Immature natural killer cell (primary cell): Measurements from ENCODE around the gene OTOP2. TPM values are rescaled to one million over a fixed set of nuclear protein-coding genes. Genes with fewer than 3 reads are reported as not detected.
A peak's percentile ranks its signal among the peaks of the same experiment; 100 is the strongest.

Experiments used
- DNase-seq, 3 donors: peaks; one replicate each; pipeline ENCODE4 v3.0.0; 2022; ENCODE audit warnings: mixed read lengths in 1 of 3
- H3K27ac Mint-ChIP-seq, 6 donors: one replicate each; pipeline ENCODE4 v1.8.0; 2020; ENCODE audit warnings: mixed read lengths in 6 of 6, mild to moderate bottlenecking in 5 of 6, inconsistent platforms in 4 of 6, moderate library complexity in 3 of 6
- H3K27me3 Mint-ChIP-seq, 3 donors: one replicate each; pipeline ENCODE4 v1.8.0; 2020 to 2021; ENCODE audit warnings: low read depth in 3 of 3, mild to moderate bottlenecking in 3 of 3, mixed read lengths in 3 of 3, moderate library complexity in 3 of 3, inconsistent platforms in 1 of 3
- H3K36me3 Mint-ChIP-seq, 3 donors: one replicate each; pipeline ENCODE4 v1.8.0; 2020; ENCODE audit warnings: mixed read lengths in 3 of 3, inconsistent platforms in 2 of 3, mild to moderate bottlenecking in 2 of 3
- H3K4me1 Mint-ChIP-seq, 2 donors: one replicate each; pipeline ENCODE4 v1.8.0; 2020; ENCODE audit warnings: inconsistent platforms in 2 of 2, mild to moderate bottlenecking in 2 of 2, mixed read lengths in 2 of 2, moderate library complexity in 1 of 2
- H3K4me3 Mint-ChIP-seq, 5 donors: one replicate each; pipeline ENCODE4 v1.8.0; 2020; ENCODE audit warnings: mild to moderate bottlenecking in 5 of 5, mixed read lengths in 5 of 5, inconsistent platforms in 3 of 5, moderate library complexity in 3 of 5
- H3K9me3 Mint-ChIP-seq, 6 donors: one replicate each; pipeline ENCODE4 v1.8.0; 2020; ENCODE audit warnings: mild to moderate bottlenecking in 6 of 6, mixed read lengths in 6 of 6, inconsistent platforms in 4 of 6, moderate library complexity in 3 of 6
- polyA plus RNA-seq, 3 donors: library from polyadenylated mRNA; unstranded; fragments of 300-500 nt; fragmentation: Illumina TruSeq; gene quantifications; one replicate each; pipeline ENCODE4 v1.2.3, GENCODE V29; 2021

Gene OTOP2
- polyA plus RNA-seq, 3 donors from 2014 or later: not detected

GRCh38 chr17:74946641-74947040, 22.6 kb downstream of the OTOP2 start:
- no peak overlapping the region for H3K27ac Mint-ChIP-seq
- no peak overlapping the region for H3K4me3 Mint-ChIP-seq
- peaks cover 4 to 11% (median 5%) of the 10 kb centered on the region in 3 donors for H3K27me3 Mint-ChIP-seq
- DNase-seq: no peak
- no peaks in the 10 kb centered on the region for H3K36me3 Mint-ChIP-seq
- H3K4me1 Mint-ChIP-seq: no peaks in the 10 kb centered on the region
- no peaks in the 10 kb centered on the region for H3K9me3 Mint-ChIP-seq

- Mint-ChIP-seq H3K4me1 (no peaks in the 10 kb centered on the region), H3K36me3 (no peaks in the 10 kb centered on the region), H3K27ac (no peak overlapping the region), H3K4me3 (no peak overlapping the region), H3K27me3 (peaks cover 3 to 11% (median 4%) of the 10 kb centered on the region in 3 donors), H3K9me3 (no peaks in the 10 kb centered on the region)
- no peak for DNase-seq
These were observed 23.1 kb downstream of the OTOP2 start for GRCh38 chr17:74947041-74947754.

GRCh38 chr17:74949455-74950115, 25.5 kb downstream of the OTOP2 start:
- H3K4me3 Mint-ChIP-seq: no peak overlapping the region
- H3K36me3 Mint-ChIP-seq: no peaks in the 10 kb centered on the region
- H3K27me3 Mint-ChIP-seq: peaks cover 0 to 10% (median 2%) of the 10 kb centered on the region in 3 donors
- no peak overlapping the region for H3K27ac Mint-ChIP-seq
- no peaks in the 10 kb centered on the region for H3K4me1 Mint-ChIP-seq
- no peaks in the 10 kb centered on the region for H3K9me3 Mint-ChIP-seq
- no peak for DNase-seq

- no peaks in the 10 kb centered on the region for H3K9me3 Mint-ChIP-seq
- no peak overlapping the region for H3K27ac Mint-ChIP-seq
- peaks cover 2 to 8% (median 3%) of the 10 kb centered on the region in 3 donors for H3K27me3 Mint-ChIP-seq
- no peak for DNase-seq
- no peaks in the 10 kb centered on the region for H3K4me1 Mint-ChIP-seq
- no peak overlapping the region for H3K4me3 Mint-ChIP-seq
- no peaks in the 10 kb centered on the region for H3K36me3 Mint-ChIP-seq
These were observed 26.1 kb downstream of the OTOP2 start for GRCh38 chr17:74950207-74950606.

- no peak overlapping the region for H3K27ac Mint-ChIP-seq
- no peaks in the 10 kb centered on the region for H3K36me3 Mint-ChIP-seq
- no peaks in the 10 kb centered on the region for H3K4me1 Mint-ChIP-seq
- peaks cover 2 to 4% (median 3%) of the 10 kb centered on the region in 3 donors for H3K27me3 Mint-ChIP-seq
- DNase-seq: no peak
- no peak overlapping the region for H3K4me3 Mint-ChIP-seq
- H3K9me3 Mint-ChIP-seq: no peaks in the 10 kb centered on the region
These were observed 27.0 kb downstream of the OTOP2 start for GRCh38 chr17:74951065-74951464.

- Mint-ChIP-seq H3K36me3 (no peaks in the 10 kb centered on the region), H3K27ac (no peak overlapping the region), H3K4me3 (no peak overlapping the region), H3K27me3 (peaks cover 2 to 3% (median 2%) of the 10 kb centered on the region in 3 donors), H3K4me1 (no peaks in the 10 kb centered on the region), H3K9me3 (no peaks in the 10 kb centered on the region)
- DNase-seq: no peak
These were observed 27.8 kb downstream of the OTOP2 start for GRCh38 chr17:74951680-74952421.

GRCh38 chr17:74952431-74953133, 28.5 kb downstream of the OTOP2 start:
- Mint-ChIP-seq H3K27ac (no peak overlapping the region), H3K4me1 (no peaks in the 10 kb centered on the region), H3K4me3 (no peak overlapping the region), H3K36me3 (no peaks in the 10 kb centered on the region), H3K27me3 (peaks cover 2 to 3% (median 2%) of the 10 kb centered on the region in 3 donors), H3K9me3 (no peaks in the 10 kb centered on the region)
- no peak for DNase-seq

- H3K9me3 Mint-ChIP-seq: no peaks in the 10 kb centered on the region
- no peaks in the 10 kb centered on the region for H3K4me1 Mint-ChIP-seq
- H3K27ac Mint-ChIP-seq: no peak overlapping the region
- DNase-seq: no peak
- no peaks in the 10 kb centered on the region for H3K36me3 Mint-ChIP-seq
- peaks cover 0 to 3% (median 2%) of the 10 kb centered on the region in 3 donors for H3K27me3 Mint-ChIP-seq
- no peak overlapping the region for H3K4me3 Mint-ChIP-seq
These were observed 29.1 kb downstream of the OTOP2 start for GRCh38 chr17:74953134-74953687.

GRCh38 chr17:74954115-74954514, 30.0 kb downstream of the OTOP2 start:
- no peaks in the 10 kb centered on the region for H3K36me3 Mint-ChIP-seq
- no peaks in the 10 kb centered on the region for H3K9me3 Mint-ChIP-seq
- no peak overlapping the region for H3K27ac Mint-ChIP-seq
- no peak overlapping the region for H3K4me3 Mint-ChIP-seq
- no peak for DNase-seq
- no peaks in the 10 kb centered on the region for H3K4me1 Mint-ChIP-seq
- peaks cover 0 to 3% (median 2%) of the 10 kb centered on the region in 3 donors for H3K27me3 Mint-ChIP-seq

GRCh38 chr17:74954665-74955421, 30.8 kb downstream of the OTOP2 start:
- H3K4me1 Mint-ChIP-seq: no peaks in the 10 kb centered on the region
- H3K36me3 Mint-ChIP-seq: no peaks in the 10 kb centered on the region
- H3K27ac Mint-ChIP-seq: no peak overlapping the region
- no peaks in the 10 kb centered on the region for H3K9me3 Mint-ChIP-seq
- DNase-seq: no peak
- H3K4me3 Mint-ChIP-seq: no peak overlapping the region
- peaks cover 1 to 3% (median 2%) of the 10 kb centered on the region in 3 donors for H3K27me3 Mint-ChIP-seq

GRCh38 chr17:74956093-74956492, 32.0 kb downstream of the OTOP2 start:
- no peaks in the 10 kb centered on the region for H3K36me3 Mint-ChIP-seq
- H3K27ac Mint-ChIP-seq: no peak overlapping the region
- no peak overlapping the region for H3K4me3 Mint-ChIP-seq
- no peaks in the 10 kb centered on the region for H3K9me3 Mint-ChIP-seq
- H3K27me3 Mint-ChIP-seq: peaks cover under 1 to 3% (median 3%) of the 10 kb centered on the region in 3 donors
- DNase-seq: no peak
- H3K4me1 Mint-ChIP-seq: no peaks in the 10 kb centered on the region

GRCh38 chr17:74957935-74958740, 34.1 kb downstream of the OTOP2 start:
- Mint-ChIP-seq H3K27me3 (peaks cover 0 to 3% (median 3%) of the 10 kb centered on the region in 3 donors), H3K4me3 (no peak overlapping the region), H3K4me1 (peaks cover 3 to 5% of the 10 kb centered on the region in 2 donors), H3K9me3 (no peaks in the 10 kb centered on the region), H3K27ac (no peak overlapping the region), H3K36me3 (no peaks in the 10 kb centered on the region)
- DNase-seq: peak; percentile 63 to 70 (median 66)
